T1000 (cell line): ENCODE data around the gene RND3.

ENCODE experiments used
- DNase-seq: peaks from one replicate; lab custom pipeline; 2025; ENCODE audit warnings: mixed read lengths; lab: John Stamatoyannopoulos, UW

Gene RND3

GRCh38 chr2:150476286-150476685 is 11.2 kb downstream of the RND3 start:
- DNase-seq, result no peak

- no peak for DNase-seq
Measured at GRCh38 chr2:150475479-150476250, 11.8 kb downstream of the RND3 start.

- DNase-seq, result no peak
Measured at GRCh38 chr2:150474326-150475074, 13.0 kb downstream of the RND3 start.

- no peak for DNase-seq
Measured at GRCh38 chr2:150473767-150474166, 13.7 kb downstream of the RND3 start.

GRCh38 chr2:150472511-150472899 is 15.0 kb downstream of the RND3 start:
- no peak for DNase-seq

GRCh38 chr2:150471813-150472510 is 15.5 kb downstream of the RND3 start:
- DNase-seq, result no peak

GRCh38 chr2:150470435-150470834 is 17.0 kb downstream of the RND3 start:
- DNase-seq, result no peak

GRCh38 chr2:150469706-150470274 is 17.7 kb downstream of the RND3 start:
- no peak for DNase-seq

GRCh38 chr2:150468350-150468960 is 19.0 kb downstream of the RND3 start:
- DNase-seq, result no peak

- no peak for DNase-seq
Measured at GRCh38 chr2:150467621-150467963, 19.9 kb downstream of the RND3 start.

GRCh38 chr2:150466741-150467620 is 20.5 kb downstream of the RND3 start:
- DNase-seq, result no peak

GRCh38 chr2:150465703-150466569 is 21.5 kb downstream of the RND3 start:
- no peak for DNase-seq

GRCh38 chr2:150464986-150465385 is 22.5 kb downstream of the RND3 start:
- no peak for DNase-seq

GRCh38 chr2:150464270-150464669 is 23.2 kb downstream of the RND3 start:
- no peak for DNase-seq

- no peak for DNase-seq
Measured at GRCh38 chr2:150462770-150463169, 24.7 kb downstream of the RND3 start.

GRCh38 chr2:150459281-150459680 is 28.2 kb downstream of the RND3 start:
- no peak for DNase-seq

- DNase-seq, result no peak
Measured at GRCh38 chr2:150450765-150451164, 36.7 kb downstream of the RND3 start.

GRCh38 chr2:150449856-150450255 is 37.6 kb downstream of the RND3 start:
- no peak for DNase-seq

- no peak for DNase-seq
Measured at GRCh38 chr2:150445398-150445797, 42.1 kb downstream of the RND3 start.

GRCh38 chr2:150442484-150442883 is 45.0 kb downstream of the RND3 start:
- DNase-seq, result no peak
